ENCODE results near the gene CBLN3.

CBLN3 gene

GRCh38 chr14:24430143-24430681 lies 744 bp upstream of the CBLN3 start:
- peak overlapping the region; percentile 65 for H3K4me3 ChIP-seq (ENCODE audit: control insufficient read depth, low read depth, low read length)
- DNase-seq (ENCODE audit: low read depth), result peak; percentile 16
- no peak for TF ChIP-seq CTCF (IDR thresholded peaks at IDR 0.05; ENCODE audit: control insufficient read depth, insufficient read depth, low read depth, low read length, missing control alignments)

GRCh38 chr14:24428628-24429394 lies 657 bp downstream of the CBLN3 start:
- no peak for DNase-seq (ENCODE audit: low read depth)
- peak overlapping the region; percentile 65; the same call in 1 of the 2 replicates for H3K4me3 ChIP-seq (ENCODE audit: control insufficient read depth, low read depth, low read length)
- TF ChIP-seq CTCF (IDR thresholded peaks at IDR 0.05; ENCODE audit: control insufficient read depth, insufficient read depth, low read depth, low read length, missing control alignments), result no peak

- no peak overlapping the region for H3K4me3 ChIP-seq (ENCODE audit: control insufficient read depth, low read depth, low read length)
These were observed 1.6 kb downstream of the CBLN3 start for GRCh38 chr14:24427537-24428508.

GRCh38 chr14:24426912-24427536 lies 2.4 kb downstream of the CBLN3 start:
- DNase-seq (ENCODE audit: low read depth), result no peak
- TF ChIP-seq CTCF (IDR thresholded peaks at IDR 0.05; ENCODE audit: control insufficient read depth, insufficient read depth, low read depth, low read length, missing control alignments), result no peak
- H3K4me3 ChIP-seq (ENCODE audit: control insufficient read depth, low read depth, low read length), result no peak overlapping the region

More at GRCh38 chr14:24427537-24428508, 1.6 kb downstream of the CBLN3 start:
- DNase-seq (ENCODE audit: low read depth), result no peak
- no peak for TF ChIP-seq CTCF (IDR thresholded peaks at IDR 0.05; ENCODE audit: control insufficient read depth, insufficient read depth, low read depth, low read length, missing control alignments)

- H3K4me3 ChIP-seq (ENCODE audit: control insufficient read depth, low read depth, low read length), result no peak overlapping the region
- no peak for DNase-seq (ENCODE audit: low read depth)
- TF ChIP-seq CTCF (IDR thresholded peaks at IDR 0.05; ENCODE audit: control insufficient read depth, insufficient read depth, low read depth, low read length, missing control alignments), result no peak
These were observed 3.1 kb downstream of the CBLN3 start for GRCh38 chr14:24426150-24426911.

Measured in AG09309 (cell line).